HCT116 (cell line): ENCODE data around the gene ADAMTS9. TPM values are rescaled to one million over a fixed set of nuclear protein-coding genes. Genes with fewer than 3 reads are reported as not detected.

Source experiments
- ATAC-seq: fragments of 200-7000 bp; cut with Tn5 transposase; 2 replicates; pipeline ENCODE4 v1.9.1; 2020; ENCODE audit warnings: mild to moderate bottlenecking, moderate library complexity
- BruUV-seq: library from RNA; stranded (reverse); fragments of 400-500 nt; replicated peaks from 2 replicates; lab custom pipeline; 2021; lab: Mats Ljungman, UMichigan
- CTCF ChIA-PET: fragments of 300-600 bp; sonication (Branson Sonifier 250); formaldehyde crosslinking; loops from one replicate; lab custom pipeline; 2021; ENCODE audit warnings: antibody characterized with exemption; lab: Charles Lee
- POLR2A ChIA-PET: fragments of 300-600, 350-600 bp; sonication (Branson Sonifier 250); formaldehyde crosslinking; loops from one replicate; lab custom pipeline; 2021; ENCODE audit warnings: antibody characterized with exemption; lab: Charles Lee
- RAD21 ChIA-PET, 2 experiments: fragments of 300-600 bp; sonication (Branson Sonifier 250); formaldehyde crosslinking; loops; one replicate each; lab custom pipeline; 2023; ENCODE audit warnings: low total read pairs in 2 of 2; ENCODE audit not compliant: uncharacterized antibody in 2 of 2, unreplicated experiment in 2 of 2, low non-redundant PET in 1 of 2; lab: Charles Lee
- DNase-seq: peaks from one replicate; pipeline ENCODE4 v3.0.0-alpha.2; 2010; ENCODE audit warnings: low read depth, low spot score
- H2AFZ ChIP-seq: fragments of 200-600 bp; shearing (Covaris generic), sonication (generic); 2 replicates; pipeline ENCODE4 v1.6.1; 2017; ENCODE audit warnings: low read depth, mixed run types, mixed read lengths, antibody characterized with exemption, low read length; ENCODE audit not compliant: poor library complexity, severe bottlenecking
- H3K27ac ChIP-seq: 2 replicates; pipeline ENCODE4 v1.5.1; 2012; ENCODE audit warnings: low read depth, low read length
- H3K27me3 ChIP-seq: fragments of 200-600 bp; sonication (generic); 2 replicates; pipeline ENCODE4 v1.6.1; 2016; ENCODE audit warnings: mixed run types, low read length, mixed read lengths; ENCODE audit not compliant: insufficient read depth
- H3K36me3 ChIP-seq, 2 experiments: fragments of 200-500 bp in 1 of 2; fragments of 200-600 bp in 1 of 2; sonication (Bioruptor generic) in 1 of 2; sonication (generic) in 1 of 2; 2 replicates each; pipeline versions ENCODE4 v1.5.1 to v1.6.1; 2014 to 2016; ENCODE audit warnings: low read length in 2 of 2, inconsistent platforms in 1 of 2, mixed read lengths in 1 of 2, mixed run types in 1 of 2; ENCODE audit not compliant: insufficient read depth in 2 of 2, control insufficient read depth in 1 of 2
- H3K4me1 ChIP-seq, 2 experiments: fragments of 200-600 bp in 1 of 2; sonication (generic) in 1 of 2; 2 replicates each; pipeline versions ENCODE4 v1.5.1 to v1.6.1; 2012 to 2017; ENCODE audit warnings: low read length in 2 of 2, inconsistent platforms in 1 of 2, mild to moderate bottlenecking in 1 of 2, mixed read lengths in 1 of 2, mixed run types in 1 of 2, moderate library complexity in 1 of 2; ENCODE audit not compliant: insufficient read depth in 2 of 2, control insufficient read depth in 1 of 2
- H3K4me2 ChIP-seq: fragments of 200-600 bp; sonication (generic); 2 replicates; pipeline ENCODE4 v1.6.1; 2017; ENCODE audit warnings: mixed run types, low read length, mixed read lengths
- H3K4me3 ChIP-seq, 2 experiments: fragments of 200-600 bp in 1 of 2; sonication (generic) in 1 of 2; replicated peaks in 1 of 2; 2 replicates each; pipeline ENCODE4 v1.5.1; 2011 to 2016; ENCODE audit warnings: low read length in 2 of 2, control low read depth in 1 of 2, low read depth in 1 of 2, mild to moderate bottlenecking in 1 of 2, mixed read lengths in 1 of 2, mixed run types in 1 of 2
- H3K79me2 ChIP-seq: fragments of 200-600 bp; sonication (generic); 2 replicates; pipeline ENCODE4 v1.6.1; 2017; ENCODE audit warnings: mild to moderate bottlenecking, mixed run types, low read length, moderate library complexity, mixed read lengths; ENCODE audit not compliant: insufficient read depth
- H3K9ac ChIP-seq: fragments of 200-600 bp; sonication (generic); 2 replicates; pipeline ENCODE4 v1.6.1; 2016; ENCODE audit warnings: low read length, mixed read lengths
- H3K9me2 ChIP-seq: fragments of 200-600 bp; sonication (generic), shearing (Covaris generic); 2 replicates; pipeline ENCODE4 v1.6.1; 2017; ENCODE audit warnings: mixed run types, mild to moderate bottlenecking, moderate library complexity; ENCODE audit not compliant: insufficient read depth
- H3K9me3 ChIP-seq, 2 experiments: fragments of 200-500 bp in 1 of 2; fragments of 200-600 bp in 1 of 2; sonication (Bioruptor generic) in 1 of 2; sonication (generic) in 1 of 2; 2 replicates each; pipeline ENCODE4 v1.6.1; 2014 to 2017; ENCODE audit warnings: low read length in 2 of 2, mixed read lengths in 2 of 2, inconsistent platforms in 1 of 2, low read depth in 1 of 2, mild to moderate bottlenecking in 1 of 2, mixed run types in 1 of 2, moderate library complexity in 1 of 2; ENCODE audit not compliant: control insufficient read depth in 1 of 2, insufficient read depth in 1 of 2
- H4K20me1 ChIP-seq: fragments of 200-600 bp; sonication (generic), shearing (Covaris generic); 2 replicates; pipeline ENCODE4 v1.6.1; 2017; ENCODE audit warnings: mixed run types, mild to moderate bottlenecking, moderate library complexity; ENCODE audit not compliant: insufficient read depth
- CEBPB ChIP-seq: IDR thresholded peaks from 2 replicates; pipeline ENCODE4 v1.6.1; 2012; ENCODE audit warnings: low read depth
- ELF1 ChIP-seq: IDR thresholded peaks from 2 replicates; pipeline ENCODE4 v1.6.1; 2012; ENCODE audit warnings: low read depth, borderline replicate concordance
- EZH2 ChIP-seq: fragments of 200-600 bp; sonication (generic); IDR thresholded peaks from 2 replicates; pipeline ENCODE4 v1.6.1; 2017; ENCODE audit warnings: antibody characterized with exemption, mixed run types
- EZH2phosphoT487 ChIP-seq: fragments of 200-600 bp; IDR thresholded peaks from 2 replicates; pipeline ENCODE4 v1.6.1; 2018; ENCODE audit warnings: antibody characterized with exemption, borderline replicate concordance
- FOSL1 ChIP-seq: IDR thresholded peaks from 2 replicates; pipeline ENCODE4 v1.6.1; 2012; ENCODE audit warnings: low read depth
- JUND ChIP-seq: IDR thresholded peaks from 2 replicates; pipeline ENCODE4 v1.6.1; 2012
- POLR2A ChIP-seq: IDR thresholded peaks from 2 replicates; pipeline ENCODE4 v1.7.0; 2011; ENCODE audit warnings: borderline replicate concordance; ENCODE audit not compliant: insufficient read depth, insufficient read length; ENCODE audit errors: extremely low read depth
- RAD21 ChIP-seq: IDR thresholded peaks from 2 replicates; pipeline ENCODE4 v1.6.1; 2012; ENCODE audit warnings: low read depth, mild to moderate bottlenecking
- SIN3A ChIP-seq: IDR thresholded peaks from 2 replicates; pipeline ENCODE4 v1.6.1; 2012; ENCODE audit warnings: low read depth
- SP1 ChIP-seq: IDR thresholded peaks from 2 replicates; pipeline ENCODE4 v1.6.1; 2012; ENCODE audit warnings: low read depth
- SRF ChIP-seq: IDR thresholded peaks from 2 replicates; pipeline ENCODE4 v1.6.1; 2012; ENCODE audit warnings: low read depth
- TCF7L2 ChIP-seq: IDR thresholded peaks from 2 replicates; pipeline ENCODE4 v1.7.0; 2011; ENCODE audit warnings: borderline replicate concordance, inconsistent platforms; ENCODE audit not compliant: insufficient read depth, insufficient read length; ENCODE audit errors: extremely low read depth
- YY1 ChIP-seq: IDR thresholded peaks from 2 replicates; pipeline ENCODE4 v1.6.1; 2011; ENCODE audit warnings: low read length, low read depth, moderate library complexity, mild to moderate bottlenecking; ENCODE audit not compliant: insufficient replicate concordance; ENCODE audit errors: extremely low read depth
- ZNF274 ChIP-seq: fragments of 200-500 bp; sonication (Bioruptor generic); IDR thresholded peaks from 2 replicates; pipeline ENCODE4 v1.6.1; 2014; ENCODE audit warnings: mild to moderate bottlenecking, low read depth, low read length, inconsistent platforms
- intact Hi-C: fragments of 100-400 bp; cut with micrococcal nuclease; formaldehyde crosslinking; loops from 2 replicates; pipeline ENCODE4 v1.10.0; 2022
- total RNA-seq: library from RNA; stranded (reverse); gene quantifications from one replicate; pipeline ENCODE4 v1.2.1, GENCODE V29; 2021; ENCODE audit not compliant: unreplicated experiment
- TF ChIP-seq, protein P1 (sequence below): IDR thresholded peaks from 2 replicates; pipeline ENCODE4 v1.6.1; 2012

The ADAMTS9 gene
- total RNA-seq, 1 experiment from 2014 or later, result 0.05 TPM

DNA sequence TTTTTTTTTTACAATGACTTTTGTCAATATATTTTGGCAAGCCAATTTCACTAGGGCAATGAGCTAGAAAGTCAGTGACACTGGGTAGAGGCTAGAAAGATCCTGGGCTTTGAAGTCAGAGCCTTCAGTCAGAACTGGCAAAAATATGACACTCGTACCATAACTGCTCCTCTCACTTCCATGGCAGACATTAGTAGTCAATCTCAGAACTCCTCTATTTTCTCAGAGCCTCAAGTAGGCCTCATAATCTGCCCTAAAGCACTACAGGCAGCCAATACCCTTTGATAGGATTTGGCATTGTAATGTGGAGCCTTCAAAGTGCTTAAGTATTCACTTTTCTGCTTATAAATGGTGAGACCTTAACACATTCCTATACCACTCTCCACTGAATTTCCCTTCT is 67.8 kb downstream of the ADAMTS9 start:
- H4K20me1 ChIP-seq, result no peaks in the 10 kb centered on the region; the same call in 1 of the 2 replicates
- peaks cover 3% of the 10 kb centered on the region; the same call in 1 of the 2 replicates for H3K27me3 ChIP-seq

DNA sequence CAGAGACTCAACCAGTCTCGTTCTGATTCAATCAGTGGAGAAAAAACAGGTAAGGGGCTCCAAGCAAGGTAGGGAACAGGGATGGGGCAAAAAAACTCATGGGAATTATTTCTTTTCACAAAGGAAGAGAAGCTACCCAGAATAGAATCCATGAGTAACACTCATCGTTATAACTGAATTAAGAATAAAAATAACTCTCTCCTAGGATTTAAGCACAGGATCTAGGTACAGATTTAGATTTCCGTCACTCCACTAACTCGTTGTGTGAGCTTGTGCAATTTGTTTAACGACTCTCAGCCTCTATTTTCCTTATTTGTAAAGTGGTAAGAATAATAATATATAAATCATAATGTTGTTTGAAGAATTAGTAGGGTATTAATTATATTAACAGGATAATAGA is 68.6 kb downstream of the ADAMTS9 start:
- Histone ChIP-seq H2AFZ (no peak overlapping the region), H3K27ac (no peak overlapping the region), H3K9ac (no peak overlapping the region), H3K27me3 (peaks cover 9% of the 10 kb centered on the region; the same call in 1 of the 2 replicates), H3K79me2 (no peaks in the 10 kb centered on the region), H3K9me2 (no peaks in the 10 kb centered on the region), H3K36me3 (no peaks in the 10 kb centered on the region), H3K4me1 (no peaks in the 10 kb centered on the region), H4K20me1 (no peaks in the 10 kb centered on the region; the same call in 1 of the 2 replicates), H3K9me3 (no peaks in the 10 kb centered on the region), H3K4me2 (no peak overlapping the region), H3K4me3 (no peak overlapping the region)
- intact Hi-C loops, result no loop called here
- BruUV-seq, result no TSS peak
- RAD21 ChIA-PET, result no interaction called here
- CTCF ChIA-PET, result no interaction called here
- ATAC-seq (no peak), DNase-seq (no peak)
- TF ChIP-seq ELF1 (no peak), CEBPB (no peak), EZH2 (no peak), SIN3A (no peak), SP1 (no peak), FOSL1 (no peak), ZNF274 (no peak), RAD21 (no peak), EZH2phosphoT487 (no peak), YY1 (no peak)
- POLR2A ChIA-PET, result no interaction called here

More for the DNA sequence above, 67.8 kb downstream of the ADAMTS9 start:
- no peak for TF ChIP-seq TCF7L2
- no peak for TF ChIP-seq POLR2A
- TF ChIP-seq SP1, result no peak
- TF ChIP-seq, protein P1, sequence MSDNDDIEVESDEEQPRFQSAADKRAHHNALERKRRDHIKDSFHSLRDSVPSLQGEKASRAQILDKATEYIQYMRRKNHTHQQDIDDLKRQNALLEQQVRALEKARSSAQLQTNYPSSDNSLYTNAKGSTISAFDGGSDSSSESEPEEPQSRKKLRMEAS, result no peak
- TF ChIP-seq JUND, result no peak
- TF ChIP-seq SRF, result no peak
- intact Hi-C loops, result no loop called here
- Histone ChIP-seq H3K4me2 (no peak overlapping the region), H3K4me1 (no peaks in the 10 kb centered on the region), H3K9me3 (no peaks in the 10 kb centered on the region), H3K36me3 (no peaks in the 10 kb centered on the region), H3K4me3 (no peak overlapping the region), H3K27ac (no peak overlapping the region), H2AFZ (no peak overlapping the region), H3K9ac (no peak overlapping the region), H3K79me2 (no peaks in the 10 kb centered on the region), H3K9me2 (no peaks in the 10 kb centered on the region)
- RAD21 ChIA-PET, result no interaction called here
- no TSS peak for BruUV-seq
- DNase-seq (no peak), ATAC-seq (no peak)
- POLR2A ChIA-PET, result no interaction called here
- CTCF ChIA-PET, result no interaction called here
